Purkinje cell (primary cell): ENCODE measurements around the gene FAM167B. TPM values are rescaled to one million over a fixed set of nuclear protein-coding genes. Genes with fewer than 3 reads are reported as not detected.

Experiments
- polyA plus RNA-seq: library from polyadenylated mRNA; unstranded; fragments of >200 nt; fragmentation: Nextera tagmentation; gene quantifications from 2 replicates; pipeline ENCODE4 v1.2.1, GENCODE V29; 2014

FAM167B gene
- not detected in 2 replicates for polyA plus RNA-seq

DNA sequence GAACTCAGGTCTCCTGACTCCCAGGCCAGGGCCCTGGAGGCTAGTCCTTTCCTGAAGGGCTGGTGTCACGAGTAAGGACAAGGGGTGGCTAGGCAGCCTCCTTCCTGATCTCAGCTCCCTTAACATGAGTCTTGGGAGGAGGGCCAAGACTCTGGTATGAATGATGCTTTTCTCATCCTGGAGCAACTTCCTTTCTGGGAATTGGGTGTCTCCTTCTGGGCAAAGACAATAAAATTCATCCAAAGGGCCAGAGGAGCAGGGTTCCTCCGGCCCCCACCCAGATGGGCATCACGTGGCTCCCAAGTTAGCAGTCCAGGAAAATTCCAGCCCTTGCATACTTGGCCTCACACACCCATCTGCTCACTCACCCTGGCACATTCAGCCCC lies at the start of gene FAM167B:
Gene FAM167B, plus strand, starts transcription at position 335 of the 386 bp plus-strand sequence. CDS start 200 bp downstream, outside the sequence.

GRCh38 chr1:32200226-32201010 lies 46.6 kb upstream of the FAM167B start, which contains the start of gene CCDC28B:
CCDC28B (plus strand) TSS chr1:32200595; CDS start chr1:32201936, 1,341 bp downstream.

GRCh38 chr1:32205401-32206370 lies 41.3 kb upstream of the FAM167B start, which contains the start of gene IQCC:
IQCC (plus strand) TSS chr1:32205671; CDS start chr1:32205682, 11 bp downstream.

GRCh38 chr1:32208891-32209328 lies 38.1 kb upstream of the FAM167B start, which contains the start of gene DCDC2B:
DCDC2B (plus strand) TSS chr1:32209089; CDS start chr1:32209094, 5 bp downstream.

GRCh38 chr1:32221980-32222755 lies 24.9 kb upstream of the FAM167B start, which contains the start of the genes EIF3I and TMEM234:
EIF3I (plus strand) TSS chr1:32222407; CDS start chr1:32222442, 35 bp downstream.
TMEM234 (minus strand) TSS chr1:32222353; CDS start chr1:32222322, 31 bp downstream.

GRCh38 chr1:32250893-32251716 lies 4.1 kb downstream of the FAM167B start, which contains the start of gene LCK:
LCK (plus strand) TSS chr1:32251265; CDS start chr1:32274330, 23,065 bp downstream.

GRCh38 chr1:32291708-32292538 lies 44.9 kb downstream of the FAM167B start, which contains the start of gene HDAC1:
HDAC1 (plus strand) TSS chr1:32292083; CDS start chr1:32292170, 87 bp downstream.

Other genes with a start within 250 kb of the FAM167B start
- gene KHDRBS1, start 233.4 kb upstream of the FAM167B start, polyA plus RNA-seq: 33.2 and 44.4 TPM in 2 replicates
- gene TMEM39B, start 174.3 kb upstream of the FAM167B start, polyA plus RNA-seq: 4.3 and 6.4 TPM in 2 replicates
- 45.7 and 59.8 TPM in 2 replicates for gene KPNA6, start 139.2 kb upstream of the FAM167B start, polyA plus RNA-seq
- gene TXLNA, start 67.5 kb upstream of the FAM167B start, polyA plus RNA-seq: 1.4 and 4.6 TPM in 2 replicates
- 6.1 and 21.0 TPM in 2 replicates for gene CCDC28B, start 46.6 kb upstream of the FAM167B start, polyA plus RNA-seq
- 0.43 TPM in 1 of 2 replicates, not detected in the other for gene IQCC, start 41.6 kb upstream of the FAM167B start, polyA plus RNA-seq
- not detected in 2 replicates for gene DCDC2B, start 38.1 kb upstream of the FAM167B start, polyA plus RNA-seq
- 7.8 and 9.4 TPM in 2 replicates for gene TMEM234, start 24.9 kb upstream of the FAM167B start, polyA plus RNA-seq
- gene EIF3I, start 24.8 kb upstream of the FAM167B start, polyA plus RNA-seq: 269 and 369 TPM in 2 replicates
- not detected in 2 replicates for gene LCK, start 4.0 kb downstream of the FAM167B start, polyA plus RNA-seq
- gene HDAC1, start 44.9 kb downstream of the FAM167B start, polyA plus RNA-seq: 0.93 and 3.0 TPM in 2 replicates
- gene MARCKSL1, start 89.0 kb downstream of the FAM167B start, polyA plus RNA-seq: 74.5 and 124 TPM in 2 replicates
- not detected in 2 replicates for gene FAM229A, start 115.3 kb downstream of the FAM167B start, polyA plus RNA-seq
- not detected in 2 replicates for gene TSSK3, start 115.3 kb downstream of the FAM167B start, polyA plus RNA-seq
- gene BSDC1, start 147.2 kb downstream of the FAM167B start, polyA plus RNA-seq: 11.9 and 14.3 TPM in 2 replicates
- gene ZBTB8B, start 217.8 kb downstream of the FAM167B start, polyA plus RNA-seq: 0.77 and 1.6 TPM in 2 replicates